HCT116 (cell line): ENCODE measurements around the gene PRKAG2. TPM values are rescaled to one million over a fixed set of nuclear protein-coding genes. Genes with fewer than 3 reads are reported as not detected.

Source experiments
- ATAC-seq: fragments of 200-7000 bp; cut with Tn5 transposase; 2 replicates; pipeline ENCODE4 v1.9.1; 2020; ENCODE audit warnings: mild to moderate bottlenecking, moderate library complexity
- BruUV-seq: library from RNA; stranded (reverse); fragments of 400-500 nt; replicated peaks from 2 replicates; lab custom pipeline; 2021; lab: Mats Ljungman, UMichigan
- CTCF ChIA-PET: fragments of 300-600 bp; sonication (Branson Sonifier 250); formaldehyde crosslinking; loops from one replicate; lab custom pipeline; 2021; ENCODE audit warnings: antibody characterized with exemption; lab: Charles Lee
- POLR2A ChIA-PET: fragments of 300-600, 350-600 bp; sonication (Branson Sonifier 250); formaldehyde crosslinking; loops from one replicate; lab custom pipeline; 2021; ENCODE audit warnings: antibody characterized with exemption; lab: Charles Lee
- RAD21 ChIA-PET, 2 experiments: fragments of 300-600 bp; sonication (Branson Sonifier 250); formaldehyde crosslinking; loops; one replicate each; lab custom pipeline; 2023; ENCODE audit warnings: low total read pairs in 2 of 2; ENCODE audit not compliant: uncharacterized antibody in 2 of 2, unreplicated experiment in 2 of 2, low non-redundant PET in 1 of 2; lab: Charles Lee
- DNase-seq: peaks from one replicate; pipeline ENCODE4 v3.0.0-alpha.2; 2010; ENCODE audit warnings: low read depth, low spot score
- H2AFZ ChIP-seq: fragments of 200-600 bp; shearing (Covaris generic), sonication (generic); 2 replicates; pipeline ENCODE4 v1.6.1; 2017; ENCODE audit warnings: low read depth, mixed run types, mixed read lengths, antibody characterized with exemption, low read length; ENCODE audit not compliant: poor library complexity, severe bottlenecking
- H3K27ac ChIP-seq: 2 replicates; pipeline ENCODE4 v1.5.1; 2012; ENCODE audit warnings: low read depth, low read length
- H3K27me3 ChIP-seq: fragments of 200-600 bp; sonication (generic); 2 replicates; pipeline ENCODE4 v1.6.1; 2016; ENCODE audit warnings: mixed run types, low read length, mixed read lengths; ENCODE audit not compliant: insufficient read depth
- H3K36me3 ChIP-seq, 2 experiments: fragments of 200-500 bp in 1 of 2; fragments of 200-600 bp in 1 of 2; sonication (Bioruptor generic) in 1 of 2; sonication (generic) in 1 of 2; 2 replicates each; pipeline versions ENCODE4 v1.5.1 to v1.6.1; 2014 to 2016; ENCODE audit warnings: low read length in 2 of 2, inconsistent platforms in 1 of 2, mixed read lengths in 1 of 2, mixed run types in 1 of 2; ENCODE audit not compliant: insufficient read depth in 2 of 2, control insufficient read depth in 1 of 2
- H3K4me1 ChIP-seq, 2 experiments: fragments of 200-600 bp in 1 of 2; sonication (generic) in 1 of 2; 2 replicates each; pipeline versions ENCODE4 v1.5.1 to v1.6.1; 2012 to 2017; ENCODE audit warnings: low read length in 2 of 2, inconsistent platforms in 1 of 2, mild to moderate bottlenecking in 1 of 2, mixed read lengths in 1 of 2, mixed run types in 1 of 2, moderate library complexity in 1 of 2; ENCODE audit not compliant: insufficient read depth in 2 of 2, control insufficient read depth in 1 of 2
- H3K4me2 ChIP-seq: fragments of 200-600 bp; sonication (generic); 2 replicates; pipeline ENCODE4 v1.6.1; 2017; ENCODE audit warnings: mixed run types, low read length, mixed read lengths
- H3K4me3 ChIP-seq, 2 experiments: fragments of 200-600 bp in 1 of 2; sonication (generic) in 1 of 2; replicated peaks in 1 of 2; 2 replicates each; pipeline ENCODE4 v1.5.1; 2011 to 2016; ENCODE audit warnings: low read length in 2 of 2, control low read depth in 1 of 2, low read depth in 1 of 2, mild to moderate bottlenecking in 1 of 2, mixed read lengths in 1 of 2, mixed run types in 1 of 2
- H3K79me2 ChIP-seq: fragments of 200-600 bp; sonication (generic); 2 replicates; pipeline ENCODE4 v1.6.1; 2017; ENCODE audit warnings: mild to moderate bottlenecking, mixed run types, low read length, moderate library complexity, mixed read lengths; ENCODE audit not compliant: insufficient read depth
- H3K9ac ChIP-seq: fragments of 200-600 bp; sonication (generic); 2 replicates; pipeline ENCODE4 v1.6.1; 2016; ENCODE audit warnings: low read length, mixed read lengths
- H3K9me2 ChIP-seq: fragments of 200-600 bp; sonication (generic), shearing (Covaris generic); 2 replicates; pipeline ENCODE4 v1.6.1; 2017; ENCODE audit warnings: mixed run types, mild to moderate bottlenecking, moderate library complexity; ENCODE audit not compliant: insufficient read depth
- H3K9me3 ChIP-seq, 2 experiments: fragments of 200-500 bp in 1 of 2; fragments of 200-600 bp in 1 of 2; sonication (Bioruptor generic) in 1 of 2; sonication (generic) in 1 of 2; 2 replicates each; pipeline ENCODE4 v1.6.1; 2014 to 2017; ENCODE audit warnings: low read length in 2 of 2, mixed read lengths in 2 of 2, inconsistent platforms in 1 of 2, low read depth in 1 of 2, mild to moderate bottlenecking in 1 of 2, mixed run types in 1 of 2, moderate library complexity in 1 of 2; ENCODE audit not compliant: control insufficient read depth in 1 of 2, insufficient read depth in 1 of 2
- H4K20me1 ChIP-seq: fragments of 200-600 bp; sonication (generic), shearing (Covaris generic); 2 replicates; pipeline ENCODE4 v1.6.1; 2017; ENCODE audit warnings: mixed run types, mild to moderate bottlenecking, moderate library complexity; ENCODE audit not compliant: insufficient read depth
- CBX3 ChIP-seq: IDR thresholded peaks from 2 replicates; pipeline ENCODE4 v1.6.1; 2012; ENCODE audit warnings: low read depth
- CEBPB ChIP-seq: IDR thresholded peaks from 2 replicates; pipeline ENCODE4 v1.6.1; 2012; ENCODE audit warnings: low read depth
- CTCF ChIP-seq, 3 experiments: fragments of 200-600 bp in 1 of 3; sonication (generic) in 1 of 3; IDR thresholded peaks in 2 of 3; conservative IDR thresholded peaks in 1 of 3; 2 replicates each; pipeline ENCODE4 v1.5.1; 2012 to 2017; ENCODE audit warnings: low read depth in 2 of 3, low read length in 2 of 3, antibody characterized with exemption in 1 of 3, borderline replicate concordance in 1 of 3, control low read depth in 1 of 3, mild to moderate bottlenecking in 1 of 3, mixed read lengths in 1 of 3, mixed run types in 1 of 3, moderate library complexity in 1 of 3; ENCODE audit not compliant: insufficient read depth in 1 of 3
- EZH2 ChIP-seq: fragments of 200-600 bp; sonication (generic); IDR thresholded peaks from 2 replicates; pipeline ENCODE4 v1.6.1; 2017; ENCODE audit warnings: antibody characterized with exemption, mixed run types
- JUND ChIP-seq: IDR thresholded peaks from 2 replicates; pipeline ENCODE4 v1.6.1; 2012
- POLR2AphosphoS5 ChIP-seq: IDR thresholded peaks from 2 replicates; pipeline ENCODE4 v1.6.1; 2011; ENCODE audit warnings: mild to moderate bottlenecking, low read depth, low read length, moderate library complexity
- RAD21 ChIP-seq: IDR thresholded peaks from 2 replicates; pipeline ENCODE4 v1.6.1; 2012; ENCODE audit warnings: low read depth, mild to moderate bottlenecking
- SIN3A ChIP-seq: IDR thresholded peaks from 2 replicates; pipeline ENCODE4 v1.6.1; 2012; ENCODE audit warnings: low read depth
- SRF ChIP-seq: IDR thresholded peaks from 2 replicates; pipeline ENCODE4 v1.6.1; 2012; ENCODE audit warnings: low read depth
- YY1 ChIP-seq: IDR thresholded peaks from 2 replicates; pipeline ENCODE4 v1.6.1; 2011; ENCODE audit warnings: low read length, low read depth, moderate library complexity, mild to moderate bottlenecking; ENCODE audit not compliant: insufficient replicate concordance; ENCODE audit errors: extremely low read depth
- ZBTB33 ChIP-seq: IDR thresholded peaks from 2 replicates; pipeline ENCODE4 v1.6.1; 2011; ENCODE audit warnings: mild to moderate bottlenecking, low read length, moderate library complexity; ENCODE audit not compliant: insufficient replicate concordance; ENCODE audit errors: extremely low read depth
- ZFX ChIP-seq: fragments of 450-650 bp; IDR thresholded peaks from 2 replicates; pipeline ENCODE4 v1.6.1; 2017
- intact Hi-C: fragments of 100-400 bp; cut with micrococcal nuclease; formaldehyde crosslinking; loops from 2 replicates; pipeline ENCODE4 v1.10.0; 2022
- total RNA-seq: library from RNA; stranded (reverse); gene quantifications from one replicate; pipeline ENCODE4 v1.2.1, GENCODE V29; 2021; ENCODE audit not compliant: unreplicated experiment

Gene PRKAG2
- total RNA-seq, 1 experiment from 2014 or later: 23.6 TPM

DNA sequence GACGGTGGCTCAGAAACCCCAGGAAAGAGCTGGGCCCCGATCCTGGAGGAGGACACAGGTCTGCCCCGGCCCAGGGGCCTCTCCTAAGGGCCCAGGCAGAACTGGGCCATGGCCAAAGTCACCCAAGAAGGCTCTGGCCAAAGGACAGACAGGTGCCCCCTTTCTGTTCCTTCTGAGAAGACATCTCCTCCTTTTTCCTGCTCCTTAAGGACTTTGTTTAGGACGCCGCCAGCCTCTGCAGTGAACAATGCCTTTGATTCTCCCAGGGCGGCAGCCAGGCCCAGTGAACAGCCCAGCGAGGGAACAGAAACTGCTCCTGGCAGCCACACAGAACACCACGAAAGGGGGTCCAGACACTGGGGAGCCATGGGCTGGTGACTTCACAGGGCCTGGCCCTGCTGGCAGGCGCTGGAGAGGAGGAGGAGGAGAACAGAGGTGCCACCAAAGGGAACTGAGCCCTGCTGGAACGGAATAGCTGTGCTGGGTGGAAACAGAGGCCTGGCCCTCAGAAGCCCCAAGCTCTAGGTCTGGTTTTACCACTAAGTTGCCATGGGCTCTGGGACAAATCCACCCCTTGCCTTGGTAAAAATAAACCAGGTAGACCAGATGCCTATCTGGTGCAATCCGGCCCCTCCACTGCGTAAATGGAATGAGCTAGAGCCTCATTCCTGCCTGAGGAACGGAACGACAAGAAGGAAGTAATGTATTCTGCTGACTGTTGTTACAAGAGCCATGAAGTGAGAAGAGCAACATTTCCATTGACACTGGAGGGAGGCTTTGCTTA lies 193.9 kb downstream of the PRKAG2 start:
- TF ChIP-seq CBX3 (no peak), EZH2 (no peak), CEBPB (no peak), JUND (no peak)

GRCh38 chr7:151681726-151682125 lies 195.2 kb downstream of the PRKAG2 start:
- H3K4me2 ChIP-seq: no peak overlapping the region
- ChIA-PET POLR2A (no interaction called here), CTCF (no interaction called here), RAD21 (no interaction called here)
- no peak overlapping the region for H3K4me3 ChIP-seq
- no peaks in the 10 kb centered on the region for H3K9me2 ChIP-seq
- TF ChIP-seq SIN3A: no peak
- no peak for TF ChIP-seq ZBTB33
- TF ChIP-seq ZFX: no peak
- no peak for TF ChIP-seq CEBPB
- no peak for TF ChIP-seq POLR2AphosphoS5
- no peak for TF ChIP-seq CTCF (IDR thresholded peaks at IDR 0.05 in 2 of 3, conservative IDR thresholded peaks at IDR 0.05 in 1 of 3; ENCODE audit: borderline replicate concordance in 1 of 3, insufficient read depth in 1 of 3, low read depth in 2 of 3, low read length in 2 of 3)
- no peak for TF ChIP-seq YY1
- no peak for TF ChIP-seq RAD21
- TF ChIP-seq SRF: no peak
- no peak for TF ChIP-seq CBX3
- no peak overlapping the region for H3K9ac ChIP-seq
- ATAC-seq: no peak
- DNase-seq: no peak
- H3K27ac ChIP-seq: no peak overlapping the region
- no TSS peak for BruUV-seq
- H4K20me1 ChIP-seq: no peaks in the 10 kb centered on the region
- H3K36me3 ChIP-seq: no peaks in the 10 kb centered on the region
- intact Hi-C loops: no loop called here
- H3K27me3 ChIP-seq: no peaks in the 10 kb centered on the region
- H3K9me3 ChIP-seq: no peaks in the 10 kb centered on the region
- no peaks in the 10 kb centered on the region for H3K79me2 ChIP-seq
- peaks cover 0 to 20% of the 10 kb centered on the region in 2 experiments; a peak in 2 of 4 replicates for H3K4me1 ChIP-seq
- H2AFZ ChIP-seq: no peak overlapping the region

More for the DNA sequence above, 193.9 kb downstream of the PRKAG2 start:
- ChIA-PET RAD21 (no interaction called here), POLR2A (interaction anchor here (0.6 kb wide), 1 partner anchor 101 kb away, joined by 4 read pairs; no protein-coding TSS in a partner anchor), CTCF (interaction anchor here (1.1 kb wide), 1 partner anchor 49 kb away, joined by 3 read pairs; no protein-coding TSS in a partner anchor)
- intact Hi-C loops: no loop called here
- DNase-seq (no peak), ATAC-seq (no peak)
- Histone ChIP-seq H3K79me2 (no peaks in the 10 kb centered on the region), H3K4me2 (no peak overlapping the region), H3K27me3 (no peaks in the 10 kb centered on the region), H3K36me3 (no peaks in the 10 kb centered on the region), H3K9ac (no peak overlapping the region), H4K20me1 (no peaks in the 10 kb centered on the region), H2AFZ (no peak overlapping the region), H3K27ac (no peak overlapping the region), H3K9me3 (no peaks in the 10 kb centered on the region), H3K4me1 (peaks cover 12 to 32% of the 10 kb centered on the region in 2 experiments), H3K9me2 (no peaks in the 10 kb centered on the region), H3K4me3 (no peak overlapping the region)
- no TSS peak for BruUV-seq
